H7 (cell line): ENCODE measurements around the gene GTPBP1. TPM values are rescaled to one million over a fixed set of nuclear protein-coding genes. Genes with fewer than 3 reads are reported as not detected.

Experiments used
- DNase-seq: peaks from one replicate; pipeline ENCODE4 v3.0.0; 2012
- H3K27me3 ChIP-seq: 2 replicates; pipeline ENCODE4 v1.6.0; 2011; ENCODE audit warnings: mild to moderate bottlenecking, low read length; ENCODE audit not compliant: control insufficient read depth, insufficient read depth
- H3K36me3 ChIP-seq: replicated peaks from 2 replicates; pipeline ENCODE4 v1.5.1; 2011; ENCODE audit warnings: low read length; ENCODE audit not compliant: control insufficient read depth, insufficient read depth
- H3K4me3 ChIP-seq: 2 replicates; pipeline ENCODE4 v1.5.1; 2011; ENCODE audit warnings: low read depth, mild to moderate bottlenecking, control low read depth, low read length, moderate library complexity; ENCODE audit not compliant: insufficient read depth
- total RNA-seq: library from RNA; depleted of rRNA; stranded (reverse); fragments of >200 nt; shearing (Covaris generic); gene quantifications from 2 replicates; pipeline ENCODE4 v1.2.3, GENCODE V29; 2014

GTPBP1 gene
- total RNA-seq, 1 experiment from 2014 or later, result 71.4 TPM

GRCh38 chr22:38712486-38713207 lies 6.9 kb downstream of the GTPBP1 start:
- DNase-seq, result no peak
- no peak overlapping the region for H3K4me3 ChIP-seq
- no peaks in the 10 kb centered on the region for H3K27me3 ChIP-seq
- peaks cover 20% of the 10 kb centered on the region for H3K36me3 ChIP-seq

GRCh38 chr22:38713921-38714320 lies 8.2 kb downstream of the GTPBP1 start:
- H3K4me3 ChIP-seq, result no peak overlapping the region
- peak; percentile 46 for DNase-seq
- peaks cover 24% of the 10 kb centered on the region for H3K36me3 ChIP-seq
- H3K27me3 ChIP-seq, result no peaks in the 10 kb centered on the region

GRCh38 chr22:38715176-38715764 lies 9.5 kb downstream of the GTPBP1 start:
- DNase-seq, result no peak
- Histone ChIP-seq H3K27me3 (no peaks in the 10 kb centered on the region), H3K36me3 (peaks cover 19% of the 10 kb centered on the region), H3K4me3 (no peak overlapping the region)

- DNase-seq, result no peak
- H3K4me3 ChIP-seq, result no peak overlapping the region
- H3K27me3 ChIP-seq, result no peaks in the 10 kb centered on the region
- H3K36me3 ChIP-seq, result peaks cover 18% of the 10 kb centered on the region
Observed at GRCh38 chr22:38715852-38716251, 10.1 kb downstream of the GTPBP1 start.

GRCh38 chr22:38716271-38716670 lies 10.5 kb downstream of the GTPBP1 start:
- Histone ChIP-seq H3K36me3 (peaks cover 18% of the 10 kb centered on the region), H3K4me3 (no peak overlapping the region), H3K27me3 (no peaks in the 10 kb centered on the region)
- DNase-seq, result no peak

- H3K4me3 ChIP-seq, result no peak overlapping the region
- no peak for DNase-seq
- peaks cover 22% of the 10 kb centered on the region for H3K36me3 ChIP-seq
- H3K27me3 ChIP-seq, result no peaks in the 10 kb centered on the region
Observed at GRCh38 chr22:38716826-38717225, 11.1 kb downstream of the GTPBP1 start.

GRCh38 chr22:38717244-38717643 lies 11.5 kb downstream of the GTPBP1 start:
- no peak for DNase-seq
- Histone ChIP-seq H3K36me3 (peaks cover 23% of the 10 kb centered on the region), H3K27me3 (no peaks in the 10 kb centered on the region), H3K4me3 (no peak overlapping the region)

DNA sequence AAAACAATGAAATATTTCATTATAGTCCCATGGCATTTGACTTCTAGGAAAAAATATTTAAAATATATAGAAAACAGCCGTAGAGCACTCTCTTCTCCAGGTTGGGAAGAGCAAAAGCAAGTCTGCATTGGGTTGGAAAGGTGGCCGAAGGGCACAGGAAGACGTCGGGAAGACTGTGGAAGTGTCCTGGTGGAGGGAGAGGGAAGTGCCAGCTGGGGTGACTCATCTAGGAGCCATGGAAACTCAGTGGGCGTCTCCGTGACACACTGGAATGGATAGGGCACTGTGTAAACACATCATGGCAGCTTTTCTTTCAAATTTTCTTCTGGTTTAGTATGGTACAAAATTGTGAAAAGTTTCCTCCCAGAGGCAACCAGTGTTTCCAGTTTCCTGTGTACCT lies 12.7 kb downstream of the GTPBP1 start:
- H3K36me3 ChIP-seq, result peaks cover 33% of the 10 kb centered on the region

GRCh38 chr22:38719196-38719595 lies 13.5 kb downstream of the GTPBP1 start:
- H3K27me3 ChIP-seq, result no peaks in the 10 kb centered on the region
- DNase-seq, result no peak
- no peak overlapping the region for H3K4me3 ChIP-seq
- peaks cover 37% of the 10 kb centered on the region for H3K36me3 ChIP-seq

More for the DNA sequence above, 12.7 kb downstream of the GTPBP1 start:
- Histone ChIP-seq H3K27me3 (no peaks in the 10 kb centered on the region), H3K4me3 (no peak overlapping the region)
- peak; percentile 79 for DNase-seq

DNA sequence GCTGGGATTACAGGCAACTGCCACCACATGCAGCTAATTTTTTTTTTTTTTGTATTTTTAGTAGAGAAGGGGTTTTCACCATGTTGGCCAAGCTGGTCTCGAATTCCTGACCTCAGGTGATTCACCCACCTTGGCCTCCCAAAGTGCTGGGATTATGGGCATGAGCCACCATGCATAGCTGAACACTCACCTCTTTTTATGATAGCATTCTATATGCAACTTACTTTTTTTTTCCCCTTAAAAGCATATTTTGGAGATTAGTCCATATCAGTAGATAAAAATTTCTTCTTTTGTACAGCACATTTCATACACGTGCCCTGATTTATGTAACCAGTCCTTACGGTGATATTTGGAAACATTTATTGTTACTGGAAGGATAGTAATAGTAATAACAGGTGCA lies 14.6 kb downstream of the GTPBP1 start:
- H3K4me3 ChIP-seq, result no peak overlapping the region

DNA sequence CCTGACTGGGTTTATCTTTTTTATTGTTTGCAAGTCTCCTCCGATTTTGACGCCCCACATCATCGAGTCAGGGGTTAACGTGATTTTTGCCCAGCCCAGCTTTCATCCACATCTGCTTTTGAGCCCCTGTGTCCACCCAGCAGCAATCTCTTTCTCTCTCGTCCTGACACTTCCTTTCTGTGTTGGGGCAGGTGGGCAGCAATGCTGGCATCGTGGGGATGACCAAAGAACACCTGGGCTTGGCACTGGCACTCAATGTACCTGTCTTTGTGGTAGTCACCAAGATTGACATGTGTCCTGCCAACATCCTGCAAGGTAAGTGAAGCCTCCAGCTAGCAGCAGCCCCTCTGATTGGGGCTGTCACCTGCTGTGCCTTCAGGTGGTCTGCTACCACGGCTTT lies 15.8 kb downstream of the GTPBP1 start:
- Histone ChIP-seq H3K36me3 (peaks cover 55% of the 10 kb centered on the region), H3K27me3 (no peaks in the 10 kb centered on the region), H3K4me3 (no peak overlapping the region)
- DNase-seq, result no peak

More for the DNA sequence above, 14.6 kb downstream of the GTPBP1 start:
- H3K27me3 ChIP-seq, result no peaks in the 10 kb centered on the region
- DNase-seq, result no peak
- peaks cover 48% of the 10 kb centered on the region for H3K36me3 ChIP-seq

GRCh38 chr22:38724176-38724575 lies 18.4 kb downstream of the GTPBP1 start:
- Histone ChIP-seq H3K4me3 (no peak overlapping the region), H3K36me3 (peaks cover 66% of the 10 kb centered on the region), H3K27me3 (no peaks in the 10 kb centered on the region)
- no peak for DNase-seq

GRCh38 chr22:38724926-38725571 lies 19.3 kb downstream of the GTPBP1 start:
- Histone ChIP-seq H3K27me3 (no peaks in the 10 kb centered on the region), H3K36me3 (peaks cover 70% of the 10 kb centered on the region), H3K4me3 (no peak overlapping the region)
- peak; percentile 81 for DNase-seq

DNA sequence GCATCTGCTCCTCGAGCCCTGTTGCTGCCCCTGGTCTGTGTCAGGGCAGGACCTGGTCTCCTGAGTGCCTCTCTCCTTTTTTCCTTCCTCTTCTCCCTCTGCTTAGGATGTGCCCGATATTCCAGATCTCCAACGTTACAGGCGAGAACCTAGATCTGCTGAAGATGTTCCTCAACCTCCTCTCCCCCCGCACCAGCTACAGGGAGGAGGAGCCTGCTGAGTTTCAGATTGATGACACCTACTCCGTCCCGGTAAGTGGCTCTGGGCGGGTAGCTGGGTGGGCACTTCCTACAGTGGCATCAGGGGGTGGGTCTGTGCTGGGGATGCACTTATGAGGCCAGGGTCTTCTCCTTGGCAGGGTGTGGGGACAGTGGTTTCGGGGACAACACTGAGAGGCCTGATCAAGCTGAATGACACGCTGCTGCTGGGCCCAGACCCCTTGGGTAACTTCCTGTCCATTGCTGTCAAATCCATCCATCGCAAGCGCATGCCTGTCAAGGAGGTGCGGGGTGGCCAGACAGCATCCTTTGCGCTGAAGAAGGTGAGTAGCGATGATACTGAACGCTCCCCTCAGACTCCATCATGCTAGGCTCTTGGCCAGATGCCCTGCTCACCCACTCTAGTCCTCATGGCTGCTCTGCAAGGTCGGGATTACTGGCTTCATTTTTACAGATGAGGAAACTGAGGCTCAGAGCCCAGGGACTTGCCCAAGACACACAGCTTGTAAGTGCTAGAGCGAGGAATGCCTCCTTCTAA lies 20.3 kb downstream of the GTPBP1 start:
- peaks cover 75% of the 10 kb centered on the region for H3K36me3 ChIP-seq
- no peak for DNase-seq
- no peak overlapping the region for H3K4me3 ChIP-seq
- H3K27me3 ChIP-seq, result no peaks in the 10 kb centered on the region
